Esophagus squamous epithelium (tissue), 4 donors: ENCODE results near the gene ETV6.

Source experiments
- CTCF ChIP-seq, 6 experiments: fragments of 450-650 bp in 4 of 6; fragments of 200-600 bp in 2 of 6; sonication (generic) in 2 of 6; IDR thresholded peaks; one replicate each; pipeline ENCODE4 v1.5.1; 2016 to 2019; ENCODE audit warnings: antibody characterized with exemption in 6 of 6, mild to moderate bottlenecking in 4 of 6, moderate library complexity in 4 of 6
- POLR2A ChIP-seq, 4 donors: fragments of 450-650 bp; IDR thresholded peaks; one replicate each; pipeline ENCODE4 v1.6.1; 2017; ENCODE audit warnings: antibody characterized with exemption in 4 of 4, mild to moderate bottlenecking in 4 of 4, moderate library complexity in 3 of 4

DNA sequence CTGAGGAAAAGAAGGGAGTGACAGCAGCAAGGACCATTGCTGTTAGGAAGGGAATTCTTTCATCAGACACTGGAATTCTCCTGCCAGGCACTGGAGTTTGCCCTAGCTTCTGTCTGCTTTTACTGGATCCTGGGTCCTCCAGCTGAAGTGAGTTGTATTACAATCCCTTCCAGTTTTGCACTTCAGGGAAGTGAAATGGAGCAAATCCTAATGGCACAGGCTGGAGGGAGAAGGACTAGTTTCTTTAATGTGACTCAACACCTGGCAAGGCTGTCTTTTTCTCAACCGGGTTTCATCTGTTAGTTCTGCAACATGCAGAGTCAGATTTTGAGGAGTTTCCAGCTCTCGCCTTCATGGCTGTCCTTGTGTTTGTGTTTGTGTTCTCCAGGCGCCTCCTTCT lies 45.8 kb downstream of the ETV6 start:
- peak in 1 of 6 experiments; percentile 16 for TF ChIP-seq CTCF (IDR thresholded peaks at IDR 0.05)
- no peak for TF ChIP-seq POLR2A (IDR thresholded peaks at IDR 0.05)
